HG03196 (cell line): ENCODE results near the gene SDF4.
"Not testable (repeated sequence)": the region's sequence is repeated elsewhere in the genome, so short reads cannot be mapped to it uniquely, and the experiment has no call there.

Experiments
- ATAC-seq: cut with Tn5 transposase; IDR thresholded peaks from one replicate; pipeline ENCODE4 v1.9.1; 2021; ENCODE audit not compliant: unreplicated experiment

SDF4 gene

DNA sequence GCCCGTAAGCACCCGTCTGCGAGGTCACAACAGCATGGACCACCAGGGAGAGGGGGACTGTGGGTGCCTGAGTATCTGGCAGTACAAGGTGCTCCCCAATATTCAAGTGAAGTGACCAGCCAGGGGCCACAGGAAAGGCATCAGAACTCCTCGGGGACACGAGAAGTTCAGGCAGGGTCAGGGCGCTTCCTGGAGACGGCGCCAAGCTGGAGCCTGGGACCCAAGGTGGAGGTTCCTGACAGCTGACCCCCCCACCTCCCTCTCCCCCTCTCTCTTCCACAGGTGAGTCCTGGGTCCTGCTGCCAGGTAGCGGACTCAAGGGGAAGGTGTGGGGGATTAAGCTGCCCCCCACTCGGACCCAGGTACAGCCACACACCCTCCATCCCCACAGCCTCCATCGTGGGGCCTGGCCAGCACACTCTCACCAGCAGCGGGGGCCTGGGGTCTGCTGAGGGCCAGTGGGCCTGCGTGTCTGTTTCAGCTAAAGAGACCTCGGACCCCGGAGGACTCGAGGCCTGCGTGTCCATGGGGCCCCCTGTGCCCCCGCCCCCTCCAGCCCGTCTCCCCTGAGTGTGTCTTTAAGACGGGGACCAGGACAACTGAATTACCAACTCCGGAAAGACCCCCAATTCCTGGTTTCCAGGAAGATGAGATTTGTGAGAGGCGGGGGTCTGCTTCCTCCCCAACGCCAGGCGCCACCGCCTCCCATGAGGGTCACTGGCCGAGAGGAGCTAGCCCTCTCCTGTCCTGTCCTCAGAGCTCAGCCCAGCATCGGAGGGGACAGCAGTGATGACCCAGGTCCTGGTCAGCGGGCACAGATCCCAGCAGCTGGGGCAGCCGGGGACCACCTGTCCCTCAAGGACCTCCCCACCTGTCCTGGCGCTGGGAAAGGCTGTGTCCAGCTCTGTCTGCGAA, 31.6 kb downstream of the SDF4 start:
- no peak for ATAC-seq

DNA sequence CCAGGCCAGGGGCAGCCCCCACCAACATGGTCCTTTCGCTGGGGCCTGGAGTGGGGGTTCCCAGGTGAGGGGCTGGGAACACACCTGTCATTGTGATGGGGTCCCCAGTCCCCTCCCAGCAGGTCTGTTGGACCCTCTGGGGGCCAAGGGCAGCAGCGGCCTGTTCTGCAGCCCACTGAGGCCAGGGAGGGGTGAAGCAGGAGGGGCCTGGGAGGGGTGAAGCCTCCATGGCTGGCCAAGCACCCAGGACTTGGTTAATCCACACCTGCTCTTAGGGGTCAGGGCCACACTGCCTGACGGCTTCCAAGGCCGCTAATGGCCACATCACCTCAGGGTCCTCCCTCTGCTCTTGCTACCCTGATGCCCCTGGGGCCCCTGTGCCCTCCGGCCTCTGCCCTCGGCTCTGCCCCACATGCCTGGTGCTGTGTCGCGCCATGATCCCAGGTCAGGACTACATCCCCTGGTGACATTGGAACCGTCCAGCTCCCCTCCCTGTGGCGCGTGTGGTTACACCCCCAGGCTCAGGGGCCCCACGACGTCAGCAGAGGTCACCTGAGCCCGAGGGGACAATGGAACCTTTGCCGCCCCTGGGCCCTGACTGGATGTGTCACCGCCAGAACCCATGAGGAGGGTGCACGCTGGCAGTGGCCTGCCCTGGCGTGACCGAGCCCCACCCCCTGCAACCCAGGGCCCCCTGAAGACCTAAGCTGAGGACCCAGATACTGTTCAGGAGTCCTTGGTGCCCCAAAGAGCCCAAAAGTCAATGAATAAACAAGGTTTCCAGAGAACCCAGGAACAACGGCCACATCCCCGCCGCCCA, 32.5 kb downstream of the SDF4 start:
- no peak for ATAC-seq

DNA sequence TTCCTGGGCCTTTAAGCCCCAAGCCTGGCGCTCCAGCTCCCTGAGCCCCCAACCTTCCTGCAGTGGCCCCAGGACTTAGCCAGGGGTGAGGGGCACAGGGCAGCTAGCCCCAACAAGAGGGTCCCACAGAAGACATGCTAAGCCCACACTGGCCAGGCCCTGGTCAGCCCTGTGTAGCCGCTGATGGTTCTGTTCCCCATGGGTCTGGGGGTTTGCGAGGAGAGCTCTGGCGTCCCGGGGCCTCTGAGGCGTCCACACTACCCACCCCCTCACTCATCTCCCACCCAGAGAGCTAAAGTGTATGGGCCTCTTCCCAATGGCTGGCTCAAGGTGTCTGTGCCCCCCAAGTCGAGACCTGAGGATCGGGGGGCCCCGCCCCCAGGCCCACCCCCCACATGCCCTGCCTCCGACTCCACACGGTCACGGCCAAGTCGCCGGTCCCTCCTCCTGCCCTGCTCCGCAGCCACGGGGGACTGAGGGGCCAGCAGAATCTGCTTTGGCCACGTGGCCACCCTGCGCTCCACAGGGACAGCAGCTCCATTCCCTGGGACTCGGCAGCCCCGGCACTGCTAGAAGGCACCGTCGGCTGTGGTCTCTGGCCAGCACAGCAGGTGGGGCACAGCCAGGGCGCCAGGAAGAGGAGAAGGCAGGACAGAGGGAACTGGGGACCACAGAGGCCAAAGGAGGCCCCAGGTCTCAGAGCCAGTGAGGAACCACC, 33.2 kb downstream of the SDF4 start:
- no peak for ATAC-seq

DNA sequence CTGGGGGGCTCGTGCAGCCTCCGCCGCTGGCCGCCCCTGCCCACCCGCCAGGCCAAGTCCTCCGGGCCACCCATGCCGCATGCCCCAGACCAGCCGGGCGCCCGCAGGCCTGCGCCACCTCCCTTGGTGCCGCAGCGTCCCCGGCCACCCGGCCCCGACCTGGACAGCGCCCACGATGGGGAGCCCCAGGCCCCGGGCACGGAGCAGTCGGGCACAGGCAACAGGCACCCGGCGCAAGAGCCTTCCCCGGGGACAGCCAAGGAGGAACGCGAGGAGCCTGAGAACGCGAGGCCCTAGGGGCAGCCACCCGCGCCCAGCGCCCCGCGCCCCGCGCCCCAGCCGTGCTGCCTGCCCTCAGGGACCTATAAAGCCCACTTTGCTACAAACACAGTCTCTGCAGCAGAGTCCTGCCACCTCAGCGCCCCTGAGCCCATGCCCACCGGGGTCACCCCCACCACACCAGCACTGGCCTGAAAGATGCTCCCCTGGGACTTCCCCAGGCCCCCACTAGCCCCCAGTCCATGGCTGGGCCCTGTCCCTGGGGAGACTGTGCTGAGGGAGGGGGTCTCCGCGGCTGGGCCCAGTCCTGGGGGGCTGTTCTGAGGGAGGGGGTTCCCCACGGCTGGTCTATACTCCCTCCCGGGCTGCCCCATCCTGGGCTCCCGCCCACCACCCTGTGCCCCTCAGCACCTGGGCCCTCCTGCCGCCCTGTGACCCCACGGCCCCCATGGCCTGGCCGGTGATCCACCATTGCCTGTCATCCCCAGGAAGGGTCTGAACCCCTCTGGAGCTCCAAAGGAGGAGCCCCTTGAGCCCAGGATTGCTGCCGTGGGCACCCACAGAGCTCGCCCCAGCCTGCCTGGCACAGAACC, 34.0 kb downstream of the SDF4 start:
- no peak for ATAC-seq

DNA sequence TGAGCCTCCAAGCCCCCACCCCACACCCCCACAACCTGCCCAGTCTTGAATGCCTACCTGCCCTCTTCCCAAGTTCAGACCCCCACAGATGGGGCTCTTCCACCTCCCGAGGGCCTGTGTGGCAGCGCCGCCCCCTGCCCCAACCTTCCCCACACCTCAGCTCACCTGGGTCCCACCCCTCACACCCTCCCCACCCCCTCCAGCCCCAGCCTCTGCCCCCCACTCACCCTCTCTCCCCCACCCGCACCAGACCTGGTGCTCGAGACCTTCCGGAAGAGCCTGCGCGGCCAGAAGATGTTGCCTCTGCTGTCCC, 34.7 kb downstream of the SDF4 start:
- ATAC-seq: no peak

DNA sequence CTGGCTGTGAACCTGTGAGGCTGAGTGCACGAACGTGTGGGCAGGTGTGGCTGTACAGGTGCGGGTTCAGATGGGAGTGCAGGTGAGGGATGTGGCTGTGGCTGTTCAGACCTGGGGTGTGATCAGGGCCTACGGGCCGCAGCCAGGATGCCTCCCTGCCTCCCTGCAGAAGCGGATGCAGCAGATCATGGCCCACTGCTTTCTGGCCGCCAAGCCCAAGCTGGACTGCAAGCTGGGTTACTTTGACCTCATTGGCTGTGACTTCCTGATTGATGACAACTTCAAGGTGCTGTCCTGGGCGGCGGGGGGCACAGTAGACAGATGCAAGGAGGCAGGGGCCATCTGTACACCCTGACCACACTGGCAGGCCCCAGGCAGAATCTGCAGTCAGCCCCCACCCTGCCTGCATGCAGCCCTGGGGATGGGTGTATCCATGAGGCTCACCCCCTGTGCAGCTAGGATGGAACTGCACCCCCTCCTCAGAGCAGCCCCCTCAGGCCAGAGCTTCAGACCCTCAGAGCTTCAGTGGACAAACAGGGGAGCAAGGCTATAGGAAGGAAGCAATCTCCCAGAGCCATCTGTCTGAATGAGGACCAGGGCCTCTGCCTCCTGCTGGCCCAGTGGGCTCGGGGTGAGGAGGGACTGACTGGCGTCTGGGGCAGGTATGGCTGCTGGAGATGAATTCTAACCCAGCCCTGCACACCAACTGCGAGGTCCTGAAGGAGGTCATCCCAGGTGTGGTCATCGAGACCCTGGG, 35.2 kb downstream of the SDF4 start:
- no peak for ATAC-seq

DNA sequence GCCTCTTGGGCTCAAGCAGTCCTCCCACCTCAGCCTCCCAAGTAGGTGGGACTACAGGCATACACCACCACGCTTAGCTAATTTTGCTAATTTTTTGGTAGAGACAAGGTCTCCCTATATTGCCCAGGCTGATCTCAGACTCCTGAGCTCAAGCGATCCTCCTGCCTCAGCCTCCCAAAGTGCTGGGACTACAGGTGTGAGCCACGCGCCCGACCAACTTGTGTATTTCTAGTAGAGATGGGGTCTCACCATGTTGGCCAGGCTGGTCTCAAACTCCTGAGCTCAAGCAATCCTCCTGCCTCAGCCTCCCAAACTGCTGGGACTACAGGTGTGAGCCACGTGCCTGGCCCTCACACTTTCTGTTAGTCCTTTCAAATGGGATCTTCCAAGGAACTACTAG, 36.1 kb downstream of the SDF4 start:
- ATAC-seq: not testable (repeated sequence)

DNA sequence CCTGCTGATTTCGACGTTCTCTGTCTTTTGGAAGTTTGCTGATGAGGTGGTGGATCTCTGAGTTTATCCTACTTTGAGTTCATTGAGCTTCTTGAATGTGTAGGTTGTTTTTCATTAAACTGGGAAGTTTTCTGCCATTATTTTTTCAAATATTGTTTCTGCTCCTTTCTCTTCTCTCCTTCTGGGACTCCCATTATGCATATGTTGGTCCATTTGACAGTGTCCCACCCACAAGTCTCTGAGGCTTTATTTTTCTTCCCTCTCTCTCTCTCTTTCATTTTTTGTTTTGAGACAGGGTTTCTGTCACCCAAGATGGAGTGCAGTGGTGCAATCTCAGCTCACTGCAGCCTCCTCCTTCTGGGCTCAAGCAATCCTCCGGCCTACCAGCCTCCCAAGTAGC, 37.1 kb downstream of the SDF4 start:
- no peak for ATAC-seq

DNA sequence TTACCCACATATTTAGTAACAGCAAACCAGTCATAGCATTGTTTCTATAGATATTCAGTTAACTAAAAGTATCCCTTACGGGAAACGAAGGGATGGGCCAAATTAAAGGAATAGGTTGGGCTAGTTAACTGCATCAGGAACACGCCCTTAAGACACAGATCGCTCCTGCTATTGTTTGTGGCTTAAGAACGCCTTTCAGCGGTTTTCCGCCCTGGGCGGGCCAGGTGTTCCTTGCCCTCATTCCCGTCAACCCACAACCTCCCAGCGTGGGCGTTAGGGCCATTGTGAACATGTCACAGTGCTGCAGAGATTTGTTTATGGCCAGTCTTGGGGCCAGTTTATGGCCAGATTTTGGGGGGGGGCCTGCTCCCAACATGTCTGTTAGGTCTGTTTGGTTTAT, 40.1 kb downstream of the SDF4 start:
- ATAC-seq: no peak

DNA sequence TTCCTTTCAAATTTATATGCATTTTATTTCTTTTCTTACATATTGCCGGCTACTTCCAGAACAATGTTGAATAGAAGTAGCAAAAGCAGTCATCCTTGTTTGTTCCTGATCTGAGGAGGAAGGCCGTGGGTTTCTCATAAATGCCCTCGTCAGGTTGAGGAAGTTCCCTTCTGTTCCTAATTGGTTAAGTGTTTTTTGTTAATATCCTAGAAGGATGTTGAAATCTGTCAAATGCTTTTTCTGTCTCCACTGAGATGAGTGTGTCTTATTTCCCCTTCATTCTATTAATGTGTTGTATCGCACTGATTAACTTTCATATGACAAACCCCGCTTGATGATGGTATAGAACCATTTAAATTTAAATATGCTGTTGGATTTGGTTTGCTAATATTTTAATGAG, 42.7 kb downstream of the SDF4 start:
- ATAC-seq: no peak

DNA sequence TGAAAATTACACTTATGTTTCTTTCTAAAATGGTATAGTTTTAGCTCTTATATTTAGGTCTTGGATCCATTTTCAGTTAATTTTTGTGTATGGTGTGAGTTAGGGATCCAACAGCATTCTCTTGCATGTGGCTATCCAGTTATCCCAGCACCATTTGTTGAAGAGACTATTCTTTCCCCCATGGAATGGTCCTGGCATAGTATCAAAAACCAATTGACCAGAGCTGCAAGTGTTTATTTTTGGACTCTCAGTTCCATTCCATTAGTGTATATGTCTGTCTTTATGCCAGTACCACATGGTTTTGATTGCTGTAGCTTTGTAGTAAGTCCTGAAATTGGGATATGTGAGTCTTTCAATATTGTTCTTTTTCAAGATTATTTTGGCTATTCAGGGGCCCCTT, 43.9 kb downstream of the SDF4 start:
- ATAC-seq: no peak

DNA sequence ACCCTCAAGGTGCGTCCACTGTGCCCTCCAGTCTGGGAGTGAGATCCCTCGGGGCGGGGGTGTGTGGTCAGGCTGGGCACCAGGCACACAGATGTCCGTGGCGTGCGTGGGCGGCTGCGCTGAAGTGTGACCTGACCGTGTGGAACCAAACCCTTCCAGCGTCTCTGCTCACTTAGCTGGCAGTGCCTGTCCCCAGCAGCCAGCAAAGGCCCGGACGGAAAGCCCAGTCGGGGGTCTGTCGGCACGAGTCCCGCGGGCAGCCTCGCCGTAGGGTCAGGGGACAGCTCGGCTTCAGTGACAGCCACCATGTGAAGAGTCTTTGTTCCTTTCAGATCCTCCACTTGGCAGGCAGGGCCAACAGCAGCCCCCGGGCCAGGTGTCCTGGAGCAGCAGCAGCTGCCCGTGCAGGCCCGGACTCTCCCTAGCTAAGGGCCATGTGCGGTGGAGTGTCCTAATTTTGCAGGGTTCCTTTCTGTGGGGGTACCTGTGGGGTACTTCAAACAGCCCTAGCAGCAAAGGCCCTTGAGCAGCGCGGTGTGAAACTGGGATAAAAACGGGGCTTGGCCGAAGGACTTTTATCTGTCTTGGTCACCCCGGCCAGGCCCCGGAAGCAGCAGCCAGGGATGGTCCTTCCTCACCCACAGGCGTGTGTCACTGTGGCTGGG, 46.6 kb downstream of the SDF4 start:
- no peak for ATAC-seq

DNA sequence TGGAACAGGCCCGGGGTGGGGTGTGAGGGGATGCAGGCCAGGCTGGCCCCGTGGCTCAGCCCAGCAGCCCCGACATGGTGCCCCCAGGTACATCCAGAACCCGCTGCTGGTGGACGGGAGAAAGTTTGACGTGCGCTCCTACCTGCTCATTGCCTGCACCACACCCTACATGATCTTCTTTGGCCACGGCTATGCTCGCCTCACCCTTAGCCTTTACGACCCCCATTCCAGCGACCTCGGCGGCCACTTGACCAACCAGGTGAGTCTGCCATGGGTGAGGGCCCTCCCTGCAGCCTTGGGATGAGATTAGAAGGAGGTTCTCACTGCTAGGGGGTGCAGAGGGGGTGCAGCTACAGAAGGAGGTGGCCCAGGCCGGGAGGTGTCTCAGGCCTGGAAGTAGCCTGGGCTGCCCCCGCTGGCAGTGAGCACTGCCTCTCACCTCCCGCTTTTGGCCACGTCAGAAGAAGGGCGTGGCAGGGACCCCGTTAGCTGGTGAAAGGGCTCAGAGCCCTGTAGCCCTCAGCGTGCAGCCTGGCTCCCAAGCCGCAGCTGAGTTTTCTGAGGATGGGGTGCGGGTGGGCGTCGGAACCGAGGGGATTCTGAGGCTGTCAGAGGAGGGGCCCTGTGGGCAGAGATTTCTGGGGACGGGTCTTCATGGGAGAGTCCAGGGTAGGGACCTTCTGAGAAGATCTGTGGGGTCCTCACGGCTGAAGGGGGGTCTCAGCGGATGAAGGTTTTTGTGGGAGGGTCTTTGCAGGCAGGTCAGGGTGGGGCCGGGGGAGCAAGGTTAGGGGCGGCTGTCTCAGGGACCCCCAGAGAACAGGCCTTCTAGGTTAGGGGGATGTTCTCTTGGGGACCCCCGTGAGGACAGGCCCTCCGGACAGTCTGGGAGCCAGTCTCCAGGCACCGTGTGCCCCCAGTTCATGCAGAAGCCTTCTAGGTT, 47.7 kb downstream of the SDF4 start:
- no peak for ATAC-seq

DNA sequence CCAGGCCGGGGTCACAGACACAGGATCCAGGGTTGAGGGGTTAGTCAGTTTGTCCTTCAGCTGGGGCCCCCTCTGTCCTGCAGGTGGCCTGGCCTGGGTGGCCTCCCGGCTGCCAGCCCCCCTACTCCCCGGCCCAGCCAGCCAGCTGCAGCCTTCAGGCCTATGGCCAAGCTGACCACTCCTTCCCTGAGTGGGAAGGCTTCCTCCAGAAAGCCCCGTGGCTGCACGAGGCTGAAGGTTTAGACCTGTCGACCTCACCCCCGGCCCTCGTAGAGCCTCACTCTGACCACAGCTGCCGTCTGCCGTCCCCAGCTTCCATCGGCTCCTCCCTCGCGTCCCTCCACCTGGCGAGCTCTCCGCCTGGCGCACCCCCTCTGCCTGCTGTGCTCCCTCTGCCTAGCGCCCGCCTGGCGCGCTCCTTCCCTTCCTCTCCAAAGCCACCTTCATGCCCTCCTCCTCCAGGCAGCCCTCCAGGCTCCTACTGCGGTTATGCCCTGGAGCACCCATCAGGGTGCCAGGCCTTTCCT, 48.5 kb downstream of the SDF4 start:
- no peak for ATAC-seq

DNA sequence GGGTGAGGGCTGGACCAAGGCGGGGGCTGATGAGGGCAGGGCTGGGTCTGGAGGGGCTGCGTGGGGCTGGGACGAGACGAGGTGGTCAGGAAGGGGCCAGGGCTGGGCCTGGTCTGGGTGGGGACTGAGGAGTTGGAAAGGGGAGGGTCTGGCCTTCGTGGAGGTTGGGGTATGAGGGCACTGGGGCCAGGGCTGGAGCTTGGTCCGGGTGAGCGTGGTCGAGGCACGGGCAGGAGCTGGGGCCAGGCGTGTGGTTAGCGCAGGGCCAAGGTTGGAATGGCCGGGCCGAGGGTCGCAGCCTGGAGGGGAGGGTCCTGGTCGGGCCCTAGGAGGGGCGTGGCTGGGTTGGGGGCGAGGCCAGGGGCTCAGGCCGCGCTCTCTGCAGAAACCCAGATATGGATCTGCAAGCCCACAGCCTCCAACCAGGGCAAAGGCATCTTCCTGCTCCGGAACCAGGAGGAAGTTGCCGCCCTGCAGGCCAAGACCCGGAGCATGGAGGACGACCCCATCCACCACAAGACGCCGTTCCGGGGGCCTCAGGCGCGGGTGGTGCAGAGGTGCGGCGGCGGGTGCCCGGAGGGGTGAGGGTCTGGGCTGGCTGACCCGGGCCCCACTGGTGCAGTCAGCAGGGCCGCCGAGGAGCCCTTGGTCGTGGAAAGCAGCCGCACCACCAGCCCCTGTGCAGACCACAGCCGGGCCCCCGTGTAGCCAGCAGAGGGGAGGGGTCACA, 49.1 kb downstream of the SDF4 start:
- ATAC-seq: no peak

DNA sequence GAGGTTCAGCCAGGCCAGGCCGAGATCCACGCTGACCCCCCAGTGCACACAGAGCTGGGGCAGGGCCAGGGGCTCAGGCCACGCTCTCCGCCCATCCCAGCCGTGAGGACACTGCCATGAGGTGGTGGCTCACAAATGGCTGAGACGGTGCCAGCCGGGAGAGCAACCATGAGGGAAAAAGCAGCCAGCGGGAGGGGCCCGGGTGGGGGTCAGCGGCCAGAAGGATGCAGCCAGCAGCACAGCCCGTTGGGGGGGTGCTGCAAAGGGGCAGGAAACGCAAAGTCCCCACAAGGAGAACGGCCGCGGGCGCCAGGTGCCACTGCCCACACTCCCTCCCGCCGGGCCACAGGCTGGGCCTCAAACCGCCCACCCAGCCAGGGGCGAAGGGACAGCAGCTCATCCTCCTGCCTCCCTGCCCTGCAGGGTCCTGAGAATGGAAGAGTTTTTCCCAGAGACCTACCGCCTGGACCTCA, 49.8 kb downstream of the SDF4 start:
- ATAC-seq: no peak
